HG03439 (cell line): ENCODE results near the gene PPP2R5E.
"Not testable (repeated sequence)": the region's sequence is repeated elsewhere in the genome, so short reads cannot be mapped to it uniquely, and the experiment has no call there.

Experiments used
- ATAC-seq: cut with Tn5 transposase; IDR thresholded peaks from one replicate; pipeline ENCODE4 v1.9.1; 2021; ENCODE audit warnings: mild to moderate bottlenecking, moderate library complexity; ENCODE audit not compliant: unreplicated experiment

The PPP2R5E gene

DNA sequence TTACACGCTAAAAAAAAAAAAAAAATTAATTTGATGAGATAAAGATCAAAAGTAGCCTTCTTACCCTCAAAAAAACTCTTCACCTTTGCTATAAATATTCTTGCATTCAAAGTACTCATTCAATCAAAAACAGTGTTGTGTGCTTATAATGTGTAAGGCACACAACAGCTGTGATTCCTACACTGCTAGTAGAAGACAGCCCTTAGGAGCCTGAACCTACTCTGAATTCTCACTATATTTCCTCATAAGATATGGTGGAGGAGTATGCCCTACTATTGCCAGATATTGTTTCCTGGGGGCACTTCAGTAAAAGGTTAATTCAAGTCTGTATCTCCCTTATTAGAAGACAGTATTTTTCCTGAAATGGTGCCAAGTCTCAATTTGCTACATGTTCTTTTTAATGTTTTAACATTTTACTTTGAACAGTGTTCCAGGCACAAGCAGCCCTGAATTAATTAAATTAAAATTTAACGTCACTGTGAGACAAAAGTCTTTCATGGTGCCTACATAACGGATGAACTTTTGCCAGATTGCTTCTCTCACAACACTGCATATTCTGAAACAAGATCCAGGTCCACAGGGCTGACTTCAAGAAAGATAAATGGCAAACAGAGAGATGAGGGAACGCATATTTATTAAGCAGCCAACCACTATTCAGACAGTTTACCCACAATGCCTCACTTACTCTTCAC, 19.3 kb downstream of the PPP2R5E start:
- ATAC-seq = no peak

DNA sequence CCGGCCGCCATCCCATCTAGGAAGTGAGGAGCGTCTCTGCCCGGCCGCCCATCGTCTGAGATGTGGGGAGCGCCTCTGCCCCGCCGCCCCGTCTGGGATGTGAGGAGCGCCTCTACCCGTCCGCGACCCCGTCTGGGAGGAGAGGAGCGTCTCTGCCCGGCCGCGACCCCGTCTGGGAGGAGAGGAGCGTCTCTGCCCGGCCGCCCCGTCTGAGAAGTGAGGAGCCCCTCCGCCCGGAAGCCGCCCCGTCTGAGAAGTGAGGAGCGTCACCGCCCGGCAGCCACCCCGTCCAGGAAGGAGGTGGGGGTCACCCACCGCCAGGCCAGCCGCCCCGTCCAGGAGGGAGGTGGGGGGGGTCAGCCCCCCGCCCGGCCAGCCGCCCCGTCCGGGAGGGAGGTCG, 20.7 kb downstream of the PPP2R5E start:
- not testable (repeated sequence) for ATAC-seq

DNA sequence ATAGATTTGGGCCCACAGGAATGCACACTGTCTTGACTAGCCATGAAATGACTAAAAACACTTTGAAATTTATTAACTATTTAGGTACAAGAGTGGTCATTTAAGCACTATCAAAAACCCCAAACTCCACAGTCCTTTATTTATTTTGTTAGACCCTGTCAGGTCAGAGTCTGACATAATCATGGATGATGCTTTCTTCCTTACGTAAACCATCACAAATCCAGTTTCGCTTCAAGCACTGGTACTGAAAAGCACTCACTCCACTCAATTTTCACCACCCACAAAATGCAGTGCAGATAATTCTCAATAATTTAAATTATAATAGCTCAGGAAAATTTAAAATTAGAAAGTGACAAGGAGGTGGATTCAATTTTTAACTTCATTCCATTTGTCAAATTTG, 25.8 kb downstream of the PPP2R5E start:
- no peak for ATAC-seq

DNA sequence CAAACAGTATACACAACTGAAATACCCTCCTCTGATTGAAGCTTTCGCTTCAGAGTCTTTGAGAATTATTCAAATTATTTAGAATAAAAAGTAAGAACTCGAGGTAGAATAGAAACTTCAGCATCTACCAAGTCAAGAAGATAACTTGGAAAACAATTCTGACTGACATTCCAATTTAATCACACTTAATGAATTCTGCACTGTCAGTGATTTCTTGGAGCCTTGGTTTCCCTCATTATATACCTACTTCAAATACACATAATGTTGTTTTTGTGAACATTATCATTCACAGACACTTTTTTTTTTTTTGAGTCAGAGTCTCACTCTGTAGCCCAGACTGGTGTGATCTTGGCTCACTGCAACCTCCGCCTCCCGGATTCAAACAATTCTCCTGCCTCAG, 27.9 kb downstream of the PPP2R5E start:
- ATAC-seq = no peak

DNA sequence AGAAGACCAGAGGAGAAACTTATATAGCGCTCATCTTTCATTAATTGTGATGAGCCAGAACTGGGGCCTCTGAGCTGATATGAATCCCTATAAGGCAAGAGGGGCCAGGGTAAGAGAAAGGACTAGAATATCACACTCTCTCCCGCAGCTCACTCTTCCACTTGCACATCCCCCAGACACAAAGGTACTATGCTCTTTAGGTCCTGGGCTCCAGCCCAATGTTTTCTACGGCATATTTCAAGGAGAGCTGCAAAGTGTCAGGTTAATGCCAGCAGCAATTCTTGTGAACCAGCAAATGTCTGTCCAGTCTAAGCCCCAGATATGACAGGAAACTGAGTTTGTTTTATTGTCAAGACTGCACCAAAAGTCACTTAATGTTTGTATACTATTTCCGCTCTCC, 29.4 kb downstream of the PPP2R5E start:
- no peak for ATAC-seq

DNA sequence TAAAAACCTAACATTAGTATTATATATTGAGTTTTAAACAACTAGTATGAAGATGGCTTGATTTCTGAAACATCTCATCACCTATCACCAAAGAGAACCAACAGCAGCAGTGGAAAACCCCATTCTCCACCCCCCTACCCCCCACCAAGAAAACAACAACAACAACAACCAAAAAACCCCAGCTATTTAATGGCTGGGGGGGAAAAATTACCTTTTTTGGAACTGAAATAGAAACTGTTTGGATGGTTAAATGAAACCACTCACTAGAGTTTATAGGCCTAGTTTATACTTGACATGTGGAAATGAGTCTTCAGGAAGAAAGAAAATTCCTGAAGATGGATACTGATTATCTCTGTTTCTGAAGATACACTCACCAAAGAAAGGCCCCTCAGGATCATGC, 30.3 kb downstream of the PPP2R5E start:
- no peak for ATAC-seq

DNA sequence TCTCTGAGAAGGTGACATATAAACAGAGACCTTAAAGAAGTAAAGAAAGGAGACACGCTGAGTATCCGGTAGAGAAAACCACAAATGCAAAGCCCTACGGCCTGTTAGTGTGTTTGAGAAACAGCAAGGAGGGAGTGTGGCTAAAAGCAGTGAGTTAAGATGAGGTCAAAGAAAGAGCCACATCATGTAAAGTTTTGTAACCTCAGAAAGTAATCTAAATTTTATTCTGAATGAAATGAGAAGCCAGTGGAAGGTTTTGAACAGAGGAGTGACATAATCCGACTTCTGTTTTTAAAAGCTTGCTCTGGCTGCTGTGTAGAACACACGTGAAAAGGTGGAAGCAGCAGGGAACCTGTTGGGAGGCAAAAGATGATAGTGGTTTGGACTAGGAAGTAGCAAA, 32.6 kb downstream of the PPP2R5E start:
- ATAC-seq = no peak

DNA sequence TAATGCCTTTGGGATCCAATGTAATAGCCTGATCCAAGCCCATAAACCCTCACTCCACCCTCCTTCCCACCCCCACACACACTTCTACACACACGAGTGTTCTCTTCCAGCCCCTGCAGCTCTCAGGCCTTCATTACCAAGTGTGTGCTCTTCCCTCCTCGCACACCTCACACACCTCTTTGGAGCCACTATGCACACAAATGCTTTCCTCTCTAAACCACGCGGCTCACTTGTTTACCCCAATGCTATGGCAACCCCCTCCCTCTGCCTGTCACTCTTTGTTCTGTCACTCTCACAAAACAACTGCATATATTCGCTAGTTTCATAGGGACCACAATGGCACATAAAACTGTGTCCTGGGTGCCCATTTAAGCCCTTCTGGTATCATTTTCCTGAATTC, 35.1 kb downstream of the PPP2R5E start:
- no peak for ATAC-seq

DNA sequence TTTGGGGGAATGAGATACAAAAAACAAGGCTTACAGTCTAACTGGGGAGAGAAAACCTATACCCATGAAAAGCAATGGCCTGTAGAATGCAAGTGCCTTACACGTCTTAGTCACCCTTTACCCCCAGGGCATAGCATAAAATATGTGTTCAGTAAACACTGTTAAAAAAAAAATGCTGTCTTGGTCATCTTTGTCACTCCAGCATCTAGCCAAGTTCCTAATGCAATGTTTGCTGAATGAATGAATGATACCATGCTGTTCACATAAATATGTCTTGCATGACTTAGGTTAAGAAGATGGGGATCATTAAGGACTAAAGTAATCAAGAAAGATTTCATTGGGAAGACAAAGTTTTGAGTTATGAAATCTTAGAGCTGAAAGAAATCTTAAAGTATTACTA, 38.5 kb downstream of the PPP2R5E start:
- ATAC-seq = no peak

DNA sequence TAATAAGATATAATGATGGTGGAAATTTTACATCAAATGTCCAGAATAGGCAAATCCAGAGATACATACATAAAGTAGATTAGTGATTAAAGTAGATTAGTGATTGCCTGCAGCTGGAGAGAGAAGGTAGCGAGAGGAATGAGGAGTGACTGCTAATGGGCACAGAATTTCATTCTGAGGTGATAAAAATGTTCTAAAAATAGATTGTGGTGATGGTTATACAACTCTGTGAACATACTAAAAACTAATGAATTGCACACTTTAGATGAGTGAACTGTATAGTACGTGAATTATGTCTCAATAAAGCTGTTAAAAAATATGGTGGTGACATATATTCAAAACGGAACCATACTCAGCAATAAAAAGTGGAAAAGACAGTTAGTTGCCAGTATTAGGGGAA, 41.7 kb downstream of the PPP2R5E start:
- ATAC-seq = no peak

DNA sequence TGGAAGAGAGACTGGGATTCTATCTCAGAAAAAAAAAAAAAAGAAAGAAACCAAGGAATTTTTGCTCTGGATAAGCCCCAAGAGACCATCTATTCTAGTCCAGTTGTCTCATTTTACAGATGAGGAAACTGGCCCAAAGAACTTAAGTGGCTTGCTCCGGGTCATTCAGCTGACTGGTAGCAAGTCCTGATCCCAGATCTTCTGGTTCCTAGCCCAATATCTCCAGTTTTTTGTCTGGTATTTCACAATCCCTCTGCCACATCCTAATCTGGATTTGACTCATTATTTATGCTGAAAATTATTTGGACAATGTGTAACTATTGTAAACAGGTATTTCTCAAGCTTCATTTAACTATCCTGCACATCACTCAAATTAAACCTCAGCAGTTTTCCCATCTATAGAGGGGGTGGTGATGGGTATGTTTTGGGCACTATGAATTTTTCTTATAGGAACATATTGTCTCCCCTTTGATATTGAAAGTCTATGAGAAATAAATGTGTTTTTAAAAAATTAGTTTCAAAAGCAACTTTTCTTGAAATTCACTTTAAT, 43.4 kb downstream of the PPP2R5E start:
- ATAC-seq = no peak

DNA sequence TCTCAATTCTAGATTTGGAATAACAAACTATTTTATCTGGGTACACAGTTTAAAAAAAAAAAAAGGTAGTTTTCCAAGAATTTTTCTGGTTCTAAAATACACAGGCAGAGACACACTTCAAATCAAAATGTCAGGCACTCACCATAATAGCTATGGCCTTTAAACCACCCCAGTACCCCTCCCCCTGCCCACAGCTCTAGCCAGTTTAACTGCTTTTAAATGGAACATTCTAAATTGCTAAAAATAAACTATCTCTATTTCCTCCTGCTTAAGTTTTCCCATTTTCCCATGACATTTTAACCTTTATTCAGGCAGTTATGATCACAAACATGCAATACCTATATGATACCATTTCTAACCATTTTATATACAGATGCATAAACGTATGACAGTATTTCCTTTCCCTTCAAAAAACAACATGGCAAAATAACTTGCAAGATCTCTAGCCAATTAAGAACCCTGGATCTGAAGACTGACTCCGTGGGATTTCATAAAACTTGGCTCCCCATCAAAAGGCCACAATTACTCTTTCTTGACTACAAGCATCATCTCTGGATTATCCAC, 46.3 kb downstream of the PPP2R5E start:
- no peak for ATAC-seq

DNA sequence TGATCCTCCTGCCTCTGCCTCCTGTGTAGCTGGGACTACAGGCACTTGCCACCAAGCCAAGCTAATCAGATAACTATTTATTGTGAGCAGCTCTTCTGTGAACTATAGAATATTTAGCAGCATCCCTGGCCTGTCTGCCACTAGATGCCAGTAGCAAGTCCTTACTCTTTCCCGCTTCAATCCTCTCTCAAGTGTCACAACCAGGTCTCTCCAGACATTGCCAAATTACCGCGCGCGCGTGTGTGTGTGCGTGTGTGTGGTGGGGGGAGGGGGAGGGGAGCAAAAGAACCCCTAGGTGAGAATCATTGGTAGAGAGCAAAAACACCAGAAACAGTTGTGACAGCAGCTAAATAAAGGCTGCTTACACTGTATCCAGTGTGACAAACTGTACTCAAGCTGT, 49.9 kb downstream of the PPP2R5E start:
- no peak for ATAC-seq

DNA sequence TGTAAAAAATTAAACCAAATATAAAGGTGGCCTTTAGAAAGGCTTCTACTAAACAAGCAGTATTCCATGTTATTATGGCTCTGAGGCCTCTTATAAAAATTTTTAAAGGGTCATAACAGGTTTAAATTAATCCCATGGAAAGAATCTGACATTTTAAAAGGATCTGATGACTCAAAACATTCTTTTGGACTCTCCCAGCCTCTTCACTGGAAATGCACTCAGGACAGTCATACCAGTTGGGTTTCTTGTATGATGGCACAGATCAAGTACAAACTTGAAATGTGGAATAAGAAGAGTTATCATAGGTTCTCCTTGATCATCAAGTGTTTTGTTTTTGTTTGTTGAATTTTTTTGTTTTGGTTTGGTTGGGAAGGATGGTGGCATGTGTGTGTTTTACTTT, 50.8 kb downstream of the PPP2R5E start:
- ATAC-seq = no peak

DNA sequence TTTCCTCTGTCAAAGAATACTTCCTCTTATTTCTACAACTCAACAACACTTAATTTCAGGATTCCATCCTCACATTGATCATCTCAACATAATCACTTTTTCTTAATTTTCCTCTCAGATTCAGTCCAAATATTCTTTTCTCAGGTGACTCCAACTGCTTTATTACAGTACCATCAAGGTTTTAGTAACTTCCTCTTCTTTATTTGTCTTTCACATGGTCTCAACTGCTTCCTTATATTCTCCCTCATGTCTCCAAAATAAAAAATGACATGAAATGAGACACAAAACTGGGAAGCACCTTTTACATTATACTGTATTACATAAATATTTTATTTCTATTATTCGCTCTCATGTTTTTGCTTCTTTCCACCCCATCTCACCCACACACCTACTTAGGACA, 55.5 kb downstream of the PPP2R5E start:
- no peak for ATAC-seq

DNA sequence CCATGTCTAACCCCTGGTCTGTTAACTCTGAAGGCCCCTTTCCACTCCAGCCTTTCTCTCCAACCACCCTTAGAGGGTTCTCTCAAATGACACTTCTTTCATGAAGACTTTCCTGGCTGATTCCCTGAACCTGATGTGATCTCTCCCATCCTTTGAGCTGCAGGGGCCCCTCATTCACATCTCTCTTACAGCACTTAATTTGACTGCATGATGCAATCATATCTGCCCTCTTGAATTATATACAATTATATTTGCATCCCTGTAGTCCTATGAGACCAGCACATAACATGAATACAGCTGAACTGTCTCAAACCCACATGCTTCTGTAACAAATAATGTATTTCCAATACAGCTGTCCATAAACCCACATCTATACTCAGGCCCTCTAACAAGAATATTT, 56.4 kb downstream of the PPP2R5E start:
- ATAC-seq = no peak

DNA sequence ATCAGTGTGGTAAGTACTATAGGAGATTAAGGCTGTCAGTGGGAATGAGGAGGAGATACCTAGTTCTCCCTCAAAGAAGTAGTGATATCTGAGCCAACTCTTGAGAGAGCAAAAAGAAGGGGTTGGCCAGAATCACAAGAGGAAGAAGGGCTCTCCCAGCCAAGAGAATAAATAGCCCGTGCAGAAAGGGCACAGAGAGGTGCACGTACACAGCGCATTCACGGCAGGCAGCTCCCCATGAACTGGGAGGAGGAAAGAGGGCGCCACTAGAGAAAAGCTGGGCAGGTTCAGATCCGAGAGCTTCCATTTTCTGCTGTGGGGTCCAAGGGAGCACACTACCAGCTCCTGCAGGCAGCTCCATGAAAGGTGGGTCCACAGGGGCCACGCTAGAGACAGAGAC, 59.9 kb downstream of the PPP2R5E start:
- no peak for ATAC-seq

DNA sequence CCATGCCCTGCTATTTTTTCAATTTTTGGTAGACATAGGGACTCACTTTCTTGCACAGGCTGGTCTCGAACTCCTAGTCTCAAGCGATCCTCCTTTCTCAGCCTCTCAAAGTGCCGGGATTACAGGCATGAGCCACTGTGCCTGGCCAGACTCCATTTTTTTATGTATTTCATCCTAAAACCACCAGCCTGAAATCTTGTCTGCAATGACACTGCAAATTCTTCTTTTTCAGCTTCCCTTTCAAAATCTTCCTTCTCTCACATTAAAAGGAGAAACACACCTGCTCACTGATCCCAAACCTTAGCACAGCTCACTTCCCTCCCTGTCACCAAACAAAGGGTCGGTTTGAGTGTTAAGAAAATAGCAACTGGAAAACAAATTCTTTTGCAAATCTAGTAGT, 62.6 kb downstream of the PPP2R5E start:
- no peak for ATAC-seq

DNA sequence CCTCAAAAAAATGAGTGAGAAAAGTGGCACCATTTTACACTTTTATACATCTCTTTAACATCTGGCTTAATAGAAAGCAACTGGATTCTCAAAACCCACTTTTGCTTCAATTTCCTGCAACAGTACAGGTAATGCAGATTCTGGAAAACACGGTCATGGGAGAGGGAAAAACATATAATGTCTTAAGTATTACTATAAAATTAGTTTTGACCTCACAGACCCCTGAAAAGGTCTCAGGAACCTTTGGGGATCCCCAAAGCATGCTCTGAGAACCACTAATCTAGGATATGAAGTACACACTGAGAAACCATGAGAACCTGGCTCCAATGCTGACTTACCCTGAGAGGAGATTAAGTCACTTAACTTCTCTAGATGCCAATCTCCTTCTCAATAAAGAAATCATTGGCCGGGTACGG, 64.7 kb downstream of the PPP2R5E start:
- ATAC-seq = peak; percentile 51

DNA sequence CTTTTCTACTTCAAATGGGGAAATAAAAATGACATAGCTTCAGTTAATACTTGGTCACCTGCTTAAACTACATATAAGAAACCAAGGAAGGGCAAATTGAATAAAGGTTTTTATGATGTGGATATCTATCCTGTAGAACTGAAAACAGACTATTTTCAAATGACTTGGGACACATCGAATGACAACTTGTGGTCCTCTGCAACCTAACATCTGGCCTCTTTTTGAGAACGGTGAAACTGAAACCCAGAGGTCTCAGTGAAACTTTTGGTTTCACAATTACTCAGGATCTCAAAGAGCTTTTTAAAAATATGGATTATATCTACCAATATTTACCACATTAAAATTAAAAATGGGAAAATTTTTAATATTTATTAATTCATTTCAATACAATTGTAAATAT, 65.2 kb downstream of the PPP2R5E start:
- ATAC-seq = peak; percentile 89

DNA sequence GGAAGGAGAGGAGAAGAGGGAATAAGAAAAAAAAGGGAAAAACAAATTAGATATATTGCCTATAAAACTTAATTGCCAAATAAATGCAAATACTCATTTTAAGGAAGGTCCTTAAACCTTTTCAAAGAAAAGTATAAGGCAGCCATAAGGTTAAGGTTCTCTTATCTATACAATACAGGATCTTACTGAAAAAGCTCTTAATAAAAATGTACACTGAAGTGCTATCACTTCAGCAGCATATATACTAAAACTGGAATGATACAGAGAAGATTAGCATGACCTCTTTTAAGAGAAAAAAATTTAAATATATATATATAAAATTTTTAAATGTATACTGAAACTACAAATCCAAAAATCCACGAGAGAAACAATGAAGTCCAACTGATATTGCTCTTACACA, 65.6 kb downstream of the PPP2R5E start:
- ATAC-seq = no peak

DNA sequence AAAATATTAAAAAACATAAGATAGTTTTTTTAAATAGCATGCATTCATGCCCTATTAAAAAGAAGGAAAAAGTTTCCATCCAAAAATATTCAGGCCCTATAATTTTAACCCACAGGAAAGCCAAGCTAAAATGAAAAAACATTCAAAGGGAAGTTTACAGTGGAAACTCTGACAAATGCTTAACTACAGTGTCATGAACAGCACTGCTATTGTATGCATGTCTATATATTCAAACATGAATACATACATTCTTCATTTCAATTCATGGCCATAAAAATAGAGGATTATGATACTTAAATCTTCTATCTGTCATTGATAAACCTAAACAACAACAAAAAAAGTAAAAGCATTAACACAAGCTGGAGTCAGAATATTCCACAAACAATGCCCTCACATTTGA, 67.4 kb downstream of the PPP2R5E start:
- ATAC-seq = no peak

DNA sequence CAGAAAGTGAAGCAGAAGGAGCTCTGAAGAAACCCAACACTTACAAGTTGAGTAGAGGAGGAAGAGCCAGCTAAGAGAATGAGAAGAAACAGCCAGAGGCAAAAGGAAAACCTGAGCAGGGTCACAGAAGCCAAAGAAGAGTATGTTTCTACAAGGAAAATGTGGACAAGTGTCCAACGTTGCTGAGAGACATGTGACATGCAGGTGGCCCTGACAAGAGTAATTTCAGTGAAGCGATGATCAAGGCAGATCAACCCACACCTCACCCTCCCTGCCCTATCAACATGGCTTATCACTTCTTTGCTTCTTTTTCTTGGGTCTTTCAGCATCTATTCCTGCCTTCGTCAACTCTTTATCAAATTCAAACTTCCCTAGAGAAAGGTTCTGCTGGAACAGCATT, 68.3 kb downstream of the PPP2R5E start:
- no peak for ATAC-seq
